Activated CD4-positive, alpha-beta T cell treated with anti-CD3 and anti-CD28 coated beads, Interleukin-2, amount 50 U/mL, for 1 hour (primary cell): ENCODE results near the gene ANP32A.
"Not testable (repeated sequence)": the region's sequence is repeated elsewhere in the genome, so short reads cannot be mapped to it uniquely, and the experiment has no call there.

Experiments
- DNase-seq: peaks from one replicate; pipeline ENCODE4 v3.0.0-alpha.2; 2020

The ANP32A gene

GRCh38 chr15:68820295-68821189 is at the start of gene ANP32A:
Gene ANP32A, minus strand, starts transcription at chr15:68820895. Its CDS starts 144 bp downstream, at chr15:68820751.
- peak; percentile 98 for DNase-seq

GRCh38 chr15:68868296-68868695 is 47.6 kb upstream of the ANP32A start:
- no peak for DNase-seq

GRCh38 chr15:68862415-68862814 is 41.7 kb upstream of the ANP32A start:
- DNase-seq, result no peak

- not testable (repeated sequence) for DNase-seq
These were observed 38.0 kb upstream of the ANP32A start for GRCh38 chr15:68858666-68859065.

- DNase-seq, result not testable (repeated sequence)
These were observed 36.7 kb upstream of the ANP32A start for GRCh38 chr15:68857443-68857842.

GRCh38 chr15:68852461-68852860 is 31.8 kb upstream of the ANP32A start:
- no peak for DNase-seq

- DNase-seq, result no peak
These were observed 31.3 kb upstream of the ANP32A start for GRCh38 chr15:68851971-68852370.

GRCh38 chr15:68849497-68849896 is 28.8 kb upstream of the ANP32A start:
- DNase-seq, result no peak

GRCh38 chr15:68846851-68847439 is 26.2 kb upstream of the ANP32A start:
- no peak for DNase-seq

- DNase-seq, result no peak
These were observed 24.3 kb upstream of the ANP32A start for GRCh38 chr15:68844856-68845550.

GRCh38 chr15:68843425-68844311 is 23.0 kb upstream of the ANP32A start:
- peak; percentile 7 for DNase-seq

- DNase-seq, result no peak
These were observed 22.3 kb upstream of the ANP32A start for GRCh38 chr15:68842958-68843357.

GRCh38 chr15:68834346-68834745 is 13.7 kb upstream of the ANP32A start:
- DNase-seq, result no peak

- no peak for DNase-seq
These were observed 13.1 kb upstream of the ANP32A start for GRCh38 chr15:68833700-68834331.

GRCh38 chr15:68830141-68830785 is 9.6 kb upstream of the ANP32A start:
- DNase-seq, result no peak

- no peak for DNase-seq
These were observed 8.4 kb upstream of the ANP32A start for GRCh38 chr15:68829068-68829467.

GRCh38 chr15:68823561-68823960 is 2.9 kb upstream of the ANP32A start:
- no peak for DNase-seq

GRCh38 chr15:68822818-68823217 is 2.1 kb upstream of the ANP32A start:
- no peak for DNase-seq

- DNase-seq, result peak; percentile 6
These were observed 1.2 kb upstream of the ANP32A start for GRCh38 chr15:68821841-68822381.

- DNase-seq, result no peak
These were observed 620 bp upstream of the ANP32A start for GRCh38 chr15:68821190-68821840.
